ENCODE results near the gene SLC6A7.

The SLC6A7 gene

DNA sequence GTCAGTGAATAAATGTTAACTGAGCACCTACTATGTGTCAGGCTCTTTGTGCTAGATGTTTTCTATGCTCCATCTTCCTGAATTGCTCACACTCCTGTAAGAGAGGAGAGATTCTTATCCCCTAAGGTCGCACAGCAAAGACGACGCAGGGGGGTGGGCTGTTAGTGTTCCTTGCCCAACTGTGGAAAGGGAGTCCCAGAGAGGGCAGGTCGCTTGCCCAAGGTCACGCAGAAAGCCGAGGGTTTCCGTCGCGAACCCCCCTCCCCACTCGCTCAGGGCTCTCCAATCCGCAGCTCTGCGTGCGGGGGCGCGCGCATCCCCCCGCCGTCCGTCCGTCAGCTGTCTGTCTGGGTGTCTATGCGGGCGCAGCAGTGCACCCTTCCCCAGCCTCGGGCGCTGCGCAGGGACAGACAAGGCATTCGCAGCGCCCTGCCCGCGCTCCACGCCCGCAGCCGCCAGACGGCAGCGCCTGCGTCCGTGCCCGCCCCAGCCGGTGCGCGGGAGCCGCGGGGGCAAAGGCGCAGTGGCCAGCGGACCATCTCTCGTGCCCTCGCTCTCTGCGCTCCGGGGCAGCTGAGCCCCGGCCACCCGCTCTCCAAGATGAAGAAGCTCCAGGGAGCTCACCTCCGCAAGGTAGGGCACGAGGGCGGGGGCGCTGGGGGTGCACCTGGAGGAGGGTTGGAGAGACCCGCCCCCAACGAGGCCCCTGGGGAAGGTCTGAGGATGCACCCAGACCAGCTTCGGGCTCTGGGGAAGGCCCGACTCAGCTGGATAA lies at the start of gene SLC6A7:
TSS of gene SLC6A7 (plus strand) at position 335 of the 775 bp plus-strand sequence. CDS start at position 601, 266 bp downstream.
- DNase-seq, result no peak

DNA sequence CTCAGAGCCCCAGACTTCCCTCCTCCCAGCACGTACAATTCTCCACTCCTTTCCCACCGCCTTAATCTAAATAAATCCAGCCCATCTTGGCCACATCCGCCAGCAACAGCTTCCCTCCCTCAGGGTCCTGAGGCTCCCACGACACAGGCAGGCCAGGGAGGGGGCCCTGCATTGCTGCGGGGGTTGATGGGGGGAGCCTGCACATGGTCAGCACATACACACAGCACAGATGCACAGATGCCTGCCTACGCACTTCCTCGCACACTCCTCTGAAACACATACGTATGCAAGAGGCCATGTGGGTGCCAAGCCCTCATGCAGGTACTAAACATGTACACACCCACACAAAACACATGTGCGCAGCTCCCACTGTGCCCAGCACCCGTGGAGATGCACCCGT lies 49.0 kb upstream of the SLC6A7 start:
- no peak for DNase-seq

DNA sequence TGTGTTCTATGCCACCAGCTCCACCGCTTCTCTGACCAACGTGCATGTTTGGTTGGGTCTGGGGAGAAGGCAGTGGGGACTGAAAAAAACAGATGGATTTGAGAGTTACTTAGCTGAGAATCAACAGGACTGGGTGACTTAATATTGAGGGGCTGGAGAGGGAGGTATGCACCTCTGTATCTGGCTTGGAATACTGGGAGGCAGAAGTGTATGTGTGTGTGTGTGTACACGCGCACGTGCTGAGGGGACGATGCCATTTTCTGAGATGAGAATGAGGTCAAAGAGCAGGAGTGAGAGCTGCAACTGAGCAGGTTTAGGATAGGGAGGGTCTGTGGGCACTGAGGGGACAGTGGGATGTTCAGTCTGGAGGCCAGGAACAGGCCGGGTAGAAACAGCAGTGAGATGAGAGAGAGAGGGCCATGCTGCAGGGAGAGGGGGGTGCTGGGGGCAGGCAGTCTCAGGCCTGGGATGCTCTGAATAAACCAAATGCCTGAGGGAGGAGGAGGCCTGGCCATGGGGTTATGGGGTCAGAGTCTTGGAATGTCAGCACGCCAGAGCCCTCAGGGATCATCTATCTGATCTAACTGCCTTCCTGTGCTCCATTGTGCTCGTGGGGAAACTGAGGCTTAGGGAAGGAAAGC lies 48.2 kb upstream of the SLC6A7 start:
- DNase-seq, result no peak

- no peak for DNase-seq
Measured at GRCh38 chr5:150142185-150142958, 47.5 kb upstream of the SLC6A7 start.

DNA sequence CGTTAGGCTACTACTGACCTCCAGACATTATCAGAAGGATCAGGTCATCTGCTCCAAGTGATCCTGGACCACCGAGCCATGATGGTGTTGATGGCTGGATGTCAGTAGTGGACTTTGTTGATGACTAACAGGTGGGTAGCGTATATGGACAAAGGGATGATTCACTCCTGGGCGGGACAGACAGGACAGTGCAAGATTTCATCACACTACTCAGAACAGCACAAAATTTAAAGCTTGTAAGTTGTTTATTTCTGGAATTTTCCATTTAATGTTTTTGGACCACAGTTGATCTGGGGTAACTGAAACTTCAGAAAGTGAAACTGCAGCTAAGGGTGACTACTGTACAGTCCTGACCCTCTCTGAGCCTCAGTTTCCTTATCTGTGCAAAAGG lies 46.9 kb upstream of the SLC6A7 start:
- DNase-seq, result no peak

DNA sequence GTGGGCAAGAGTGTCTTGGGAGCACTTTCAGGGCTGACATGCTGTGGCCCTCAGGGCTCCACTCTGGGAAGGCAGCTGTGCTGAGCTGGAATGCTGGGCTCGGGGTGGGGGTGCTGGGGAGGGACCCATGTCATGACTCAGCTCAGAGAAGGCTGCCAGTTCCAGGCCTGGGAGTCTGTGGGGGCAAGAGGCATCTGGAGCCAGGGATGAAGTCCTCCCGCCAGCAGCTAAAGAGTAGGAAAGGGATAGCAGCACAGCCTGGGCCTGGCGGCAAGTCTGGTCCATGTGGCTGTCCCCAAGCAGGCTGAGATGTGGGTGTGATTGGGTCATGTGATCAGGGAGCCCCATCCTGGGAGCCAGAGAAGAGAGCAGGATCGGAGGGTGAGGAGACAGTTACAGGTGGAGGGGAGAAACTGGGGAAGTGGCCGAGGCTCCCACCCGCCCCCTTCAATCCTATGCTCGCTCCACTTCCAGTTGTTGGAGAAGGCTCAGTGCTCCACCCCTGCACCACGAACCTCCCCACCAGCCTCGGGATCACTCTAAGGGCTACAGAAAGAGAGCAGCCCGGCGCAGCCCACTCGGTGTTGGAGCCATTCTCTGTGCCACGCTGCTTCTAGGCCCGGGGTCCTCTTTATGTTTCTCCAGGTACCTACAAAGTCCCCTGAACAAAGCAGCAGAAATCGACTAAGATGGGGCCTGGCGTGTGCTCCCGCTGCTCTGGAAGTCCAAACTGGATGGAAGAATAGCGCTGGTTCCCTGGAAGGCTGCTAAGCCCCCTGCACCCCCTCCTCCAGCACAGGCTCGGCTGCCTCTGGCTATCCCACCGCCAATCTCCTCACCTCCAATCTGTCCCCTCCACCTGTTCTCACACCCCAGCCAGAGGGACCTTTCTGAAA lies 46.3 kb upstream of the SLC6A7 start:
- DNase-seq, result no peak

DNA sequence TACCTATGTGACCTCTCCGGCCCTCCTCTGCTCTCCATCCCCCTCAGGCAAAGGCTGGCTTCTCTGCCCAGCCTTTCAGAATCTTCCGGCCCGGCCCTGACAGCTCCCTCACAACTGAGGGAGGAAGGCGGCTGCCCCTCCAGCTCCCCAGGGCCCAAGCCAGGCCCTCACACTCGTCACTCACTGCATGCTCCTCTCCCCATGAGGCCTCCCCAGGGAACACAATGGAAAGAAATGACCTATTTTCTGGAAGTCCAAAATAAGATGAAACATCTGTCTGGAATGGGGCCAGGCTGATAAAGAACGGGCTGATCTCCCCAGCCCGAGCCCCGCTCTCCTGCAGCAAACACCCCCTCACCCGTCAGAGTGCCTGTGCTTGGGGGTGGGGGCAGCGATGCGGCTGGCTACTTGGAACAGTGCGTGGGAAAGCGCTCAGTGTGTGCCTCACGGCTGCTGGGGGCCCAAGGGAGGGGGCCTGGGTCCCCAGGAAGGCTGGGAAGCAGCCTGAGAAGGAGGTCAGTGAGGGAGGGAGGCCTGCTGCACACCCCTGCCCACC lies 45.5 kb upstream of the SLC6A7 start:
- DNase-seq, result no peak

GRCh38 chr5:150144879-150145278 lies 45.0 kb upstream of the SLC6A7 start:
- DNase-seq, result no peak

DNA sequence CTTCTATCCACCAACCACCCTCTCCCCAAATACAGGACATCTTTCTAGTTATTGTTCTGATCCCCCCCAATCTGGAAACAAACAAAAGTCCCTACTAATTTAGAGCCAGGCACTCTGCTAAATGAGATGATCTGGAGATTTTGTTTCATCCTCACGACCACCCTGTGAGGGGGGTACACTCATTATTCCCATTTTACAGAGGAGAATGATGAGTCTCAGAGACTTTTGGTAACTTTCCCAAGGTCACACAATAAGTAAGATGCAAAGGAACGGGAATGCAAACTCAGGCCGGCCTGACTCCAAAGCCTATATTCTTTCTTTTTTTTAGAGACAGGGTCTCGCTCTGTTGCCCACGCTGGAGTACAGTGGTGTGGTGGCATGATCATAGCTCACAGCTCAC lies 43.6 kb upstream of the SLC6A7 start:
- no peak for DNase-seq

GRCh38 chr5:150146862-150147601 lies 42.8 kb upstream of the SLC6A7 start:
- no peak for DNase-seq

- no peak for DNase-seq
Measured at GRCh38 chr5:150147670-150148069, 42.2 kb upstream of the SLC6A7 start.

DNA sequence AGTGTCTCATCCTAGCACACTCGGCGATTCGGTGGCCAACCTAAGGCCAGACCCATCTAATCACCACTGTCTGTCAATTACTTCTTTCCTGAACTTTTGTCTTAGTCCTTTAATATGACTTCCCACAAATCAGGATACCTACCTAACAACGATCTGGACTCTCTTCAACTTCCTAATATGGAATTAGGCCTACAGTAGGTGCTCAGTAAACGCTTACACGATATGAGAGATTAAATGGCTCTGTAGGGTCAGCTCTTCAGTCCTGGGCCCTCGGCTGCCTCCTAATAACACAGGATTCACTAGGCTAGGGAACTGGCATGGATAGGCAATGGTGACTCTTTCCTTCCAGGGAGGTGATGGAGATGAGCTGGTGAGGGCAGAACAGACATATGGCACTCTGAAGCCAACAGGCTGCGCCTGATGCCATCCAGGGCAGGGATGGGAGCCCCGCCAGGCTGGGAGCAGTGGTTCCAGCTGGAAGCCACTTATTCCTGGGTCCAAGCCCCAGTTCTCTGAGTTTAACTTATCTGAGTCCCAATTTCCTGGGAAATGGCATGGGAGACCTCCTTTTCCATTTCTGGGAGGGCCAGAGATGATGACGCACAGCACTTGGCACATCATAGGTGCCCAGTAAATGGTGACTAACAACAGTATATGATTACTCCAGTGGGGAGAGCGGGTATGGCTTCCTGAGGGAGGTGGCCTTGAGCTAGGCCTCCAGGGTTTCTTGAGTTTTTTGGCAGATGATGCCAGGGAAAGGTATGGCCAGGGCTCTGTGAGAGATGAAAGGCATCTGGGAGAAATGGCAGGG lies 41.5 kb upstream of the SLC6A7 start:
- no peak for DNase-seq

GRCh38 chr5:150149618-150150017 lies 40.2 kb upstream of the SLC6A7 start:
- no peak for DNase-seq

DNA sequence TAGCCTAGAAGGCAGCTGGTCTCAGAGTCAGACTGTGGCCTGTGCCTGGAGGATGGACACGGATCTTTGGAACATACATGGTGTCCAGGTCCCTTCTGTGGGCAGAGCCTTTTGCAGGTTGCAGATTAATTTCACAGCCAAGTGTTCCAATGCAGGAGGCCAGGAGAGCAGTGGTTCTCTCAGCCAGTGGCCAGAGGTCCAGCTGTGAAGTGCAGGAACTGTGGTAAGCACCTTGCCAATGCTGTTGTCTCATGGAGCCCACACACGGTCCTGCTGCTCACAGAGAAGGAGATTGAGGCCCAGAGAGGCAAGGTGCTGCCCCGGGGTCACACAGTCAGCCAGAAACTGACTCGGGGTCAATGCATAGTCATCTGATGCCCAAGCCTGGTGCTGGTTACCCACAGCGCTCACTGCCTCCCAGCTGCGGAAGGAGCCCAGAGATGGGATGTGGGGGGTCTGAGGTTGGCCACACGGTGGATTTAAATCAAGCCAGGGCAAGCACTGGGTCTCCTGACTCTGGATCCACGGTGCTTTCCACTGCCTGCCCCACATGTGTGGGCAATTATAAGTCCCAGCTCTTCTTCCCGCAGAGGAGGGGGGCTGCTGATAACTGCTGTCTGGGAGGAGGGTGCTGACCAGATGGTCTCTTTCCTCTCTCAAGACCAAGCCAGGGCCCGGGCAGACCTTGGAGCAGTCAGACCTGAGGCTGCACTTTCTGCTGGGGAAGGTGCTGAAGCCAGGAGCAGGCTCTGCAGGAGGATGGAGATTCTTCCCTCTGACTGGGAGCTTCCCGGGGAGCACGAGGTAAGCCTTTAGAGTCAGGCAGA lies 37.0 kb upstream of the SLC6A7 start:
- DNase-seq, result no peak

DNA sequence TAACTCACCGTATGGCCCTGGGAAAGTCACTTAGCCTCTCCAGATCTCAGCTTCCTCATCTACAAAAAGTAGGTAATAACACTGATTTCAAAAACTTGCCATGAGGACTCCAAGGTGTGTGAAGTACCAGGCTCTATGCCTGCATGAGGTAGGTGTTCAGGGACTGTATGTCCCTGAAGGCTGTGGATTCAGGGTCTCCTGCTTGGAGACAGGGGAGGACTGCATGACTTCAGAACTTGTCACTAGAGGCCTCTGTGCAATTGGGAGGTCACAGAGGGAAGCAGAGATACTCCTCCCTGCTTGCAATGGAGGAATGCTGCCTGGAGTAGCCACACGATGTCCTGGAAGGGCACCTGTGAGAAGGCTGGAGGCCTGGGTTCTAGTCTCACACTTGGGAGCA lies 36.4 kb upstream of the SLC6A7 start:
- no peak for DNase-seq

- no peak for DNase-seq
Measured at GRCh38 chr5:150153957-150154617, 35.8 kb upstream of the SLC6A7 start.

DNA sequence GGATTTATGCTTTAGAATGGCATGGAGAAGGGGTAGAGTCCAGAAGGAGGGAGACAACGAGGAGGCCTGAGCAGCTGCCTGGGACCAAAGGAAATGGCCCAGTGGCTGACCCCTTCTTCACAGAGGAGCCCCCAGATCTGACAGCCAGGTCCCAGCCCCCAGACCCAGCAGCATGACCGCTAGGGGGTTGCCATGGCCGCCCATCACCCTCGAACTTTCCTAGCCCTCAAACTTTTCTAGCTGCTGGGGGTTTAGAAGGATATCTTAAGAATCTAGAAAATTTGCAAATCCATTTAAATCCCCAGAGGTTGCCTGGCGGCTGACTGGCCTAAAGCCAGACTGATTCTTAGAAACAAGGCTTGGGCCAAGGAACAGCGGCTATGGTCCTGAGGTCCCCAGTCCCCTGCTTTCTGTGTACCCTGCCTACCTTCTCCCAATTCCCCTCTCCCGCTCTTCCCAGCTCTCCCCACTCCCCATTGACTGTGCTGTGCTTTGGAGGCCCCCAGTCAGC lies 35.2 kb upstream of the SLC6A7 start:
- DNase-seq, result no peak

- DNase-seq, result no peak
Measured at GRCh38 chr5:150155258-150156026, 34.4 kb upstream of the SLC6A7 start, which contains the start of gene PDGFRB. Gene PDGFRB (minus strand): TSS chr5:150155845. CDS start chr5:150137047, 18,798 bp downstream.
